Sigmoid colon (tissue), 3 donors: ENCODE data around the gene TBC1D2B.

Source experiments
- CTCF ChIP-seq, 4 experiments: fragments of 450-650 bp in 3 of 4; fragments of 200-600 bp in 1 of 4; IDR thresholded peaks; one replicate each; pipeline ENCODE4 v1.5.1; 2016 to 2019; ENCODE audit warnings: antibody characterized with exemption in 4 of 4, mild to moderate bottlenecking in 3 of 4, moderate library complexity in 2 of 4
- POLR2A ChIP-seq, 2 donors: fragments of 450-650 bp; IDR thresholded peaks; one replicate each; pipeline ENCODE4 v1.6.1; 2016; ENCODE audit warnings: antibody characterized with exemption in 2 of 2, mild to moderate bottlenecking in 2 of 2, moderate library complexity in 2 of 2

GRCh38 chr15:78012643-78013077 lies 64.9 kb downstream of the TBC1D2B start:
- TF ChIP-seq CTCF (IDR thresholded peaks at IDR 0.05) (no peak), POLR2A (IDR thresholded peaks at IDR 0.05) (no peak)
